ENCODE data around the gene IQSEC1. TPM values are rescaled to one million over a fixed set of nuclear protein-coding genes. Genes with fewer than 3 reads are reported as not detected.
"Not testable (repeated sequence)": the region's sequence is repeated elsewhere in the genome, so short reads cannot be mapped to it uniquely, and the experiment has no call there.

Gene IQSEC1
- total RNA-seq, 1 donor from 2014 or later = 55.2 TPM

DNA sequence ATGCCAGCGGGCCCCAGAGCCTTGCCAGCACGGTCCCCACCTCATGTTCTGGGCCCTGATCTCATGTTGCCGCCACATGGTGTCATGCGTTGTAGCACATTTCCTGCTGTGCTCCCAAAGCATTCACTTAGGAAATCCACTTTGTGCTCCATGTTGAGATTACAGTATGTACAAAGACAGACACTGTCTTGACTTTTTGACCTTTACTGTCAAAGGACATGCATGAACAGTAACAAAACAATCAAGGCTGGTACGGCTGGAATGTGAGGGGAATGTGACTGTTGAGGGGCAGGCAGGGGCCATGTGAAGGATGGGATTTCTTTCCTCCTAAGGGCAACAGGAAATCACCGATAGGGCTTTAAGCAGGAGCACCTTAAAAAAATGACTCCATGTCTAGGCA, 178.6 kb downstream of the IQSEC1 start:
- DNase-seq (ENCODE audit: low spot score) = no peak

DNA sequence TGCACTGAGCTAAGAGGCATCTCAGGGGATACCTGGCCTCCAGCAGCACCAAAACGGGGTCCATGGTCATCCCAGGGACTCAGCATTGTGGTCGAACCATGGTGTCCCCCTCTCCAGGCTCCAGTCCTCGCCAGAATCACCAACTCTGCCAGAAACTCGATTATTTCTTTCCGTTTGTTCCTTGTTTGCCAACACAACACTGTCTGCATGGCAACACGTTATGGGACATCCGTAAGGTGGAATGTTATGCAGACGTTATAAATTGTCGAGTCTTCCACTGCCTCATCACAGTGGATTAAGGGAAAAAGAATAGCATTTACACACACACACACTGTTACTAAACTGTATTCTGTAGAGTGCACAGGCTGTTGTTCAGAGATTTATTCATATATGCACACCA, 179.4 kb downstream of the IQSEC1 start:
- DNase-seq (ENCODE audit: low spot score) = no peak

DNA sequence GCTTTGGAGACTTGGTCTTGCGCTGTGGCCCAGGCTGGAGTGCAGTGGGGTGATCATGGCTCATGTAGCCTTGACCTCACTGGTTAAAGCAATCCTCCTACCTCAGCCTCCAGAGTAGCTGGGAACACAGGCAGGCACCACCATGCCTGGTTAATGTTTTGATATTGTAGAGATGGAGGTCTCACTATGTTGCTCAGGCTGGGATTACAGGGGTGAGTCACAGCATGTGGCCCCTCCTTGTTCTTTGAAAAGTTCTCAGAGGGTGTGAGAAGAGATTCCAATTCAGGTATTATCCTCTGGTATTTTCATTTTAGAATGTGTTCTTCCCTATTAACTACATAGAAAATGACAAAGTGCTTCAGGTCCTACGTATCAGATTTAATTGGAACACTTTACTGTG, 180.0 kb downstream of the IQSEC1 start:
- DNase-seq (ENCODE audit: low spot score) = no peak

DNA sequence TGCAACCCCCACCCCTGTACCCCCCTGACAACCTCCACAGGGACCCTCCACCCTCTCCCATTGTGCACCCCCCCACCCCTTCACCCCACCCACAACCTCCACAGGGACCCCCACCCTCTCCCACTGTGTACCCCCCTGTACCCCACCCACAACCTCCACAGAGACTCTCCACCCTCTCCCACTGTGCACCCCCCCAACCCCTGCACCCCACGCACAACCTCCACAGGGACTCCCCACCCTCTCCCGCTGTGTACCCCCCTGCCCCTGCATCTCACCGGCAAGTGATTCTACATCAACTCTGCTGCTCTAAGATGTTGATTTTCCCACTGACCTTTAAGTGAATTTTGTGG, 180.4 kb downstream of the IQSEC1 start:
- no peak for DNase-seq (ENCODE audit: low spot score)

DNA sequence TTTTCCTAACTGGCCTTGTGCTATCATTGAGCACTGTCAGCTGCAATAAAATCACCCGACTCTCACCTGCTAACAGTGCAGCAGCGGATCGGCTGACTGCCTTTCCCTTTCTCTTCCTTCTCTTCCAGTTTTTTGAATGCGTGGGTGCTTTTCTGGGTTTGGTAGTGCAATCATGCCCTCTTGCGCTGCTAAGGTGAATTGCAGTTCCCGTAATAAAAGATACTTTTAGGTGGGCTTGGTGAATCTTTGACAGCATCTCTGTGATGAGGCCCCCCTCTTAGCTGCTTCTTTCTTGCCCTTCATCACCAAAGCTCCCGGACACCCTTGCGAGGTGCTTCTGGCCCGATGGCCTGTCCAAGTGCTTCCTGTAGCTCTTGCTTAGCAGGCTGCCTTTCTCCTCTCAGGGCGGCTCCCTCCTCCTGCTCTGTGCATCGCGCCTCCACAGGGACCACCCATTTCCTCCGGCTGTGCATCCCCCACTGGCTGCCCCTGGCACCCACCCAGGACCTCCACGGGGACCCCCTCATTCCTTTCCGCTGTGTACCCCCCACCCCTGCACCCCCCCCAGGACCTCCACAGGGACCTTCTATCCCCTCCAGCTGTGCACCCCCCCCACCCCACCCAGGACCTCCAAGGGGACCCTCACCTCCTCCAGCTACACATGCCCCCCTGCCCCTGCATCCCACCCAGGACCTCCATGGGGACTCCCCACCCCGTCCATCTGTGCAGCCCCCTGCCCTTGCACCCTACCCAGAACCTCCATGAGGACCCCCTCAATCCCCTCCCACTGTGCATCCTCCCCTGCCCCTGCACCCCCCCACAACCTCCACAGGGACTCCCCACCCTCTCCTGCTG, 181.0 kb downstream of the IQSEC1 start:
- peak; percentile 66 for DNase-seq (ENCODE audit: low spot score)

DNA sequence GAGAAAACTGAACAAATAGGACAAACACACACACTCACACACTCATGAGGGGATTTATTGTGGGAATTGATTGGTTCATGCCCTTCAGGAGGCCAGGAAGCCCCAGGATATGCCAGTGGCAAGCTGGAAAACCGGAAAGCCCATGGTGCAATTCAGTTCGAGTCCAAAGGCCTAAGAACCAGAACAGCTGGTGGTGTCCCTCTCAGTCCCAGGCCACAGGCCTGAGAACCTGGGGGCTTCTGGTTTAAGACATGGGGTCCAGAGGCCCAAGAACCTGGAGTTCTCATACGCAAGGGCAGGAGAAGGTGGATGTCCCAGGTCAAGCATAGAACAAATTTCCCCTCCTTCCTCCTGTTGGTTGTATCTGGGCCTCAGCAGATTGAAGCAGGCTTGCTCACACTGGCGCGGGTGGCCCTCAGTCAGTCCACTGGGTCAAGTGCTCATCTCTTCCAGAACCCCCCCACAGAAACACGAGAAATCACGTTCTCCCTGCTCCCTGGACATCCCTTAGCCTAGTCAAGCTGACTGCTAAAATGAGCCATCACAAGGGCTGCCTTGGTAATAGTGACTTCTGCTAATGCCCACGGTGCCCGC, 181.7 kb downstream of the IQSEC1 start:
- DNase-seq (ENCODE audit: low spot score) = no peak

DNA sequence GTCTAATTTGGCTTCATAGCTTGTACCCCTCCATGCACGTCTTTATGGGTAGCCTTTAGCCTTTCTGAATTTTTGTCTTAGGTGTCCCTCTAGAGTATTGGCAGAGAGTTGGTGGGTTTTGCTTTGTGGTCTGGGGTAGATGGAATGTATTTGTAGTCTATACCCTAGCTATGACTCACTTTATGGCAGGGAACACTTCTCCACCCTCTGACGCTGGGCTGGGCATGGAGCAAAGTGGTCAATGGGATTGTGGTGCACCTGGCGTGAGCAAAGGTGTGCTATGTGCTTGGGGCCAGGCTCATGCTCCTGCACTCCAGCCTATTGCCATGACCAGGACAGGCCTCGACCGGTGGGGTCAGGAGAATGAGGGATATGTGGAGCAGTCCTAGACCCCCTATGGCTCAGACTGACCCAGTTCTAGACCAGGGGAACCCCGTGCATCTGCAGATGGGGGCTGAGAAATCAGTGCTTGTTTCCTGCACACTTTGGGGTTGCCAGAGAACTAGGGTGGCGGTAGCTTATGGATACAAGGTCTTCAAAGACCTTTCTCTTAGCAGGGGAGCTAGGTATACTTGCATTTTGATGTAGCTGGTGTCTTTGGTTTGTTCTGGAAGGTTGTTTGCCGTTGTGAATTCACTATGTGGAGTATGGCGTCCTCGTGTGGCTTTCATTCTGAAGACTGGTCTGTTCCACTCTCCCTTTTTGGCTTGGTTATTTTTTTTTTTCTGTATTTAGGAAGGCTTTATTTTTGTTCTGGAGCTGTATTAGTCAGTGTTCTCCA, 182.4 kb downstream of the IQSEC1 start:
- no peak for DNase-seq (ENCODE audit: low spot score)

DNA sequence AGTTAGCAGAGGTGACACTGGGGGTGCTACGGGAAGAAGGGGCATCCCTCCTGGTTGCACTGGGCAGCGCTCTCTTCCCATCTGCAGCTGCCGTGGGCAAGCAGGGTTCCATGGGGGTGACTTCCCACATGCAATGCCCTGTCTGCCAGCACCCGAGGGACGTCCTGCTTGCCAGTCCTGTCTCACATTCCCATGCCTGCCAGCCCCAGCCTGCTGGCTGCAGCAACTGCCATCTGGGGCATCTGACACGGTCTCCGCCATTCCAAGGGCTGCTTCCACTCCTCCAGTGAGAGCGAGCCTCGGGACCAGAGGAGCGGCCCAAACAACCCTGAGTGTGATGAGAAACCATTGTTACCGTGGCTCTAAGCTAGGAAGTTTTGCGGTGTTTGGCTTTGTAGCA, 186.5 kb downstream of the IQSEC1 start:
- DNase-seq (ENCODE audit: low spot score) = no peak

DNA sequence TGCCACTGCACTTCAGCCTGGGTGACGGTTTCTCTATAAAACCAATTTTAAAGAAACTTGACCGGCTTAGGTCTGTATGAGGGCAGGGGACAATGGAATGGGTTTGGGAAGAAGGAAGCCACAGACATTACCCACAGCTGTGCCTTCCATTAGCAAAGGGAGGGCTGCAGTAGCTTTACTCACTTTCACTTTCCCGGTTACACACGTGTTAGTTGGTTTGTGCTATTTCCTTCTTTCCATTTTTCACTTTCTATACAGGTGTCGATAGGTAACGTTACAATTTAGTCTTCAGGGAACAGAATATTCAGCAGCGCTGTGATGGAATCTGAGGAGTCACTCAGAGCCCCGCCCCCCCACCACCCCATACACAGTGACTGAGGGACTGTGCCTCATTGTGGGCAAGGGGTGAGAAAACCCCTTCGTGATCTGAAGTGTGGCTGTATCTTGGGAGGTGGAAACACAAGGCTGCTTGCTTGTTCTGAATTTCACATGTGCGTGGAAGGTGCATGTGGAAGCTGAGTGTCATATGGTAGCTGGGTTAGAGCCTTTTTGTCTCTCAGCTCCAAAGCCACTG, 187.0 kb downstream of the IQSEC1 start:
- DNase-seq (ENCODE audit: low spot score) = no peak

DNA sequence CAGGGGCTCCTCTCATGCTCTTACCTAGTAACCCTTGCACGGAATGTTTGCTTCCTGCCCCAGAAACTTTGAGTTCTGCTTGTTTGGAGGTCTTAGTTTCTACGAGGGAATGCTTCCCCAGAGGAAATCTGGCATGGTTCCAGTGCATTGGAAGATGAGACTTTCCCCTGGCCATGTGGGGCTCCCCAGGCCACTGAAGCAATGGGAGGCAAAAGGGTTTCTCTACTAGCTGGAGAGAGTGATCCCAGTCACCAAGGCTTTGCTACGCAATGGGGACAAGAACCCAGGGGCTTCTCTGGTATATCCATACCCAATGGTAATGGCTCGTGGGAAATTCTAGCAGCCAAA, 187.7 kb downstream of the IQSEC1 start:
- no peak for DNase-seq (ENCODE audit: low spot score)

DNA sequence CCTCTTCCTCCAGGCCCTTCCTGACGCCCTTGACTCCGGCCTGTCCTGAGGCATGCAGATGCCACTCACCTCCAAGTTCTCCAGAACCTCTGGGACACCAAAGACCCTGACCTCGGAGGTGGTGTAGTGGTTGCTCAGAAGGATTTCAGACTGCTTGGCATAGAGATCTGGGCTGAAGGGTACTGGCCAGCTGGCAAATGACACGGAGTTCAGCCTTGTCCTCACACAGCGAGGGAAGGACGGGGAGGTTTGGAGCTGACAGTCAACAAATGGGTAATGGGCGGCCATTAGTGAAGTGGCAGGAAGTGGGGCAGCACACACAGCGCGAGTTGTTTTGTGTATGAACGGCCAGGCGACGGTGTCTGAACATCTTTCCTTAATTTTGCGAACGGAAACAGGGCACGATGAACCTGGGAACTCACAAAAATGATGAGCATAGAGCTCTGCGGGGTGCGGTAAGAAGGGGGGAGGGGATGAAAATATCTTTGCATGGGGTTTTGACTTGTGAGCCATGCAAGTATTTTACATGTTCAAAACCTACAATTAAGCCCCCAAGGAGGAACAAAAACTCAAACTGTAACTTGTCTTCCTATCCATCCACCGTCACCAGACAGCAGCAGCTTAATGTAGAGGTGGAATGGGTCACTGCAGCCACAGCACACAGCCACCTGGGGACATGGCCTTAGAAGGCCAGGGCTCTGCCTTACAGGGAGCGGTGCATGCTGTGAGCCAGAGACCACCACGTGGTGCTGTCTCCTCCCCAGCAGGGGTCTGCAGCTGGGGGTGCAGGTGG, 188.2 kb downstream of the IQSEC1 start:
- DNase-seq (ENCODE audit: low spot score) = no peak

DNA sequence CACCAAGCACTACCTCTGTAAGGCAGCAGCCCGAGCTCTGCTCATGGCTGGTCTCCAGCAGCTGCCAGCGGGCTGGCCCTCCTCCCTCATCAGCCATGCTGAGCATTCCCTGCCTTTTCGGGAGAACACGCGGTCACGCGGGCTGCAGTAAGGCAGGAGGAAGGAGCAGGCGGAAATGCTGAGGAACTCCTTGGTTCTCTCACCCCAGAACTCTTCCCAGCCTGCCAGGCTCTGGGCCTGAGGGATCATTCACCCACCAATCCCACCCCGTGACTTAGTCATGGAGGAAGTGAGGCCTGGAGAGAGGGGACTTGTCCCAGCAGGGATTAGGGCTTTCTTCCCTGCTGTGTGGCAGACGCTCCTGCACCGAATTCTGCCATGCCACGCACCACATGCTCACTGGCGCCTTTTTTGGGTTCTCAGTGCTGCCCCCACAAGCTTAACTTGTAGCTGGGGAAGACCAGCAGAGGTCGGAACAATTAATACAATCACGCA, 189.0 kb downstream of the IQSEC1 start:
- DNase-seq (ENCODE audit: low spot score) = peak; percentile 61

DNA sequence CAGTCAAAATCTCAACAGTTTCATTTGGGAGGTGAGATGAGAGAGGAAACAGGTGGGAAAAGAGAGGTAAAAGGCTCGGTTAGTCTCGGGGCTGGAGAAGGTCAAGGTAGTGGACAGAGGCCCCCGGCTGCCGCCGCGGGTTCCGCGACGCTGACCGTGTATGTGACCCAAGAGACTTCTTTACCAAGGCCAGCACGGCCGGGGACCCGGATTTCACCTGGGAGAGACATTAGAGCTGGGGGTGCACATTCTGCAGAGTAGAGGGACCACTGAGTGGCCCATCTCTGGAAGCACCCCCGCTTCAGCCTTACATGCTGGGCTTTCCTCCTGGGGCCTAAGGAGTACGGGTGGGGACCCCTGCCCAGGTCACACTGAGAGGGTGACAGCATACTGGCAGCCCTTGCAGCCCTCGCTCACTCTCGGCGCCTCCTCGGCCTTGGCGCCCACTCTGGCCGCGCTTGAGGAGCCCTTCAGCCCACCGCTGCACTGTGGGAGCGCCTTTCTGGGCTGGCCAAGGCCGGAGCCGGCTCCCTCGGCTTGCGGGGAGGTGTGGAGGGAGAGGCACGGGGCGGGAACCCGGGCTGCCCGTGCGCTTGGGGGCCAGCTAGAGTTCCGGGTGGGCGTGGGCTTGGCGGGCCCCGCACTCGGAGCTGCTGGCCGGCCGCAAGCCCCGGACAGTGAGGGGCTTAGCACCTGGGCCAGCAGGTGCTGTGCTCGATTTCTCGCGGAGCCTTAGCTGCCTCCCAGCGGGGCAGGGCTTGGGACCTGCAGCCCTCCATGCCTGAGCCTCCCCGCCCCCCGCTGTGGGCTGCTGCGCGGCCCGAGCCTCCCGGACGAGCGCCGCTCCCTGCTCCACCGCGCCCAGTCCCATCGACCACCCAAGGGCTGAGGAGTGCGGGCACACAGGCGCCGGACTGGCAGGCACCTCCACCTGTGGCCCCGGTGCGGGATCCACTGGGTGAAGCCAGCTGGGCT, 190.6 kb downstream of the IQSEC1 start:
- no peak for DNase-seq (ENCODE audit: low spot score)

DNA sequence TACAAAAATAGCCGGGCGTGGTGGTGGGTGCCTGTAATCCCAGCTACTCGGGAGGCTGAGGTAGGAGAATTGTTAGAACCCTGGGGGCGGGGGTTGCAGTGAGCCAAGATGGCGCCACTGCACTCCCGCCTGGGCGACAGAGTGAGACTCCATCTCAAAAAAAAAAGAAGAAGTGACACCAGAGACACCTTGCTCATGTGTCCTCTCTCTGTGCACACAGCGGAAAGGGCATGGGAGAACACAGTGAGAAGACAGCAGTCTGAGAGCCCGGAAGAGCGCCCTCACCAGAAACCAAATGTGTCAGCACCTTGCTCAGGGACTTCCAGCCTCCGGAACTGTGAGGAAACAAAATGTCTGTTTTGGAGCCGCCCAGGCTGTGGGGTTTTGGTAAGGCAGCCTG, 191.4 kb downstream of the IQSEC1 start:
- DNase-seq (ENCODE audit: low spot score) = not testable (repeated sequence)

DNA sequence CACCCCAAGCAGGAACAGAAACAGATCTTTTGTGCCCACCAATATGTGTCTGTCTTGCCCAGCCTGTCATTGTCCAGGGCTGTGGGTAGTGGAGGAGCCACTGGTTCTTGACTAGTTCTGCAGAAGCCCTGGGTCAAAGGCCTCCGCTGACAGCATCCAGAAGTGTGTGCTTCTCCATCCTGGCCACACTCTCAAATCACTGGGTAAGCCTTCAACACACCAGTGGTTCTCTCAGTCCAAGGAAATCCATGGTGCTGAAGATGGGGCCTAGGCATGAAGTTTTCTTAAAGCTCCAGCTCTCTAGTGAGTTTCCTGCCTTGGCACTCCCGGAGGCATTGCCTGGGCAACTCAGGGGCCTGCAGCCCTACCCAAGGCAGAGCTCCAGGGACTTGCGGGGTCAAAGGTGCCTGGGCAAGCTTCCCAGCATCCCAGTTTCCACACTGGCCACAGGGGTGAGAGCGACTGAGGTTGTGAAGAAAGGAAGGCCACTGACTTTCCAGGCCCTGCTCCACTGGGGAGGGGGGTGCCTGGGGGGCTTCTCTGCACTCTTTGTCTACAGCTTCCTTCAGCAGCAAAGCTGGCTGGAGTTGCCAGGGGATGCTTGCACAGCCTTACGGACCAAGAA, 193.9 kb downstream of the IQSEC1 start:
- DNase-seq (ENCODE audit: low spot score) = no peak

DNA sequence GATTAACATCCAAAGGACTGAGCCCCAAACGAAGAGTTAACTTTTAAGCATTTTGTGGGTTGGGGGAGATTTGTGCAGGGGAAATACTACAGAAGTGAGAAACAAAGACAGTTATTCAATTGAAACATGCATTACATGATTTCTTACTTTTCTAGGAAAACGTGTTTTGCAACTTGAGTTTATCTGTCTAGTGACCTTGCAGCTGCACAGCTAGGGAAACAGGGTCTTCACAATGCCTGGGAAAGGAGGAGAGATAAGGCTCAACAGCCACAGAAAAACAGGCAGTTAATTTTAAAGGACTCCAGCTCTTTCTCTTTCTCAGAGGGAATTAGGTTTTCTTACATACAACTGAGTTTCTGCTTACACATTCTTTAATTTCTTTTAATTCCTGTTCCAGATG, 194.5 kb downstream of the IQSEC1 start:
- DNase-seq (ENCODE audit: low spot score) = not testable (repeated sequence)

DNA sequence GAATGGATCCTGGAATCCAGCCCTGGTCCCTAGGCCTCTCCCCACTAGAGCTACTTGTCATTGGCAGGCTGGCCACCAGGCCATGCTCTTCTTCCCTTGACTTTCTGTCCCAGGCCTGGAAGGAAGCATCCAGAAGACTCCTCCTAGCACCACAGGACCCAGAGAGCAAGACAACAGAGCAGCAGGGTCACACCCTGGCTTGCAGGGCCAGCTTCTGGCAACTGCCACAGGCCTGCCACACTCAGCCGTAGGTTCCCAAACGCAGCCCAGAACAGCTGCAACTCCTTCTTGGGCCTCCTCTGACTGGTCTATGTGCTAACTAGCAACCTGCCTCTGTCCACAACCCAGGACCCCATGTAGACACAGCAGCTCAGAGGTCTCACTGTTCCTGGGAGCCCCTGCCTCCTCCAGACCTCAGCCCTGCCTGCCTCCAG, 195.1 kb downstream of the IQSEC1 start:
- DNase-seq (ENCODE audit: low spot score) = no peak

DNA sequence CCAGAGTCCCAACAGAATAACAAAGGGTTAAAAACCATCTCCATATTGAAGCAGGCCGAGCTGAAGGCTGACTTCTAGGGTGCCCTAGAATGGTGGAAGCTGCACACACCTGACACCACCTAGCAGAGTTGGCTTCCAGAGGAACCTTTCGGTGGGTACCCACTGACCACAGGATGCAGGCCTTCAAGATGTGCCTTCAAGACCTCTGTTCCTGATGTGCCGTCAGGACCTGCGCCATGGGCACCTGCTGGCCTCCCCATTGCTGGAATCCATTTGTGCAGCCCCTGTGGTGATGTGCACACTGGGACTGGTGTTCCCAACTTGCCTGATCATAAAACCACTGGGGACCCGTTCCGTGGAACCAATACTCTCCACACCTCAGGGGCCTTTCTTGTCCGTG, 196.2 kb downstream of the IQSEC1 start:
- DNase-seq (ENCODE audit: low spot score) = no peak

DNA sequence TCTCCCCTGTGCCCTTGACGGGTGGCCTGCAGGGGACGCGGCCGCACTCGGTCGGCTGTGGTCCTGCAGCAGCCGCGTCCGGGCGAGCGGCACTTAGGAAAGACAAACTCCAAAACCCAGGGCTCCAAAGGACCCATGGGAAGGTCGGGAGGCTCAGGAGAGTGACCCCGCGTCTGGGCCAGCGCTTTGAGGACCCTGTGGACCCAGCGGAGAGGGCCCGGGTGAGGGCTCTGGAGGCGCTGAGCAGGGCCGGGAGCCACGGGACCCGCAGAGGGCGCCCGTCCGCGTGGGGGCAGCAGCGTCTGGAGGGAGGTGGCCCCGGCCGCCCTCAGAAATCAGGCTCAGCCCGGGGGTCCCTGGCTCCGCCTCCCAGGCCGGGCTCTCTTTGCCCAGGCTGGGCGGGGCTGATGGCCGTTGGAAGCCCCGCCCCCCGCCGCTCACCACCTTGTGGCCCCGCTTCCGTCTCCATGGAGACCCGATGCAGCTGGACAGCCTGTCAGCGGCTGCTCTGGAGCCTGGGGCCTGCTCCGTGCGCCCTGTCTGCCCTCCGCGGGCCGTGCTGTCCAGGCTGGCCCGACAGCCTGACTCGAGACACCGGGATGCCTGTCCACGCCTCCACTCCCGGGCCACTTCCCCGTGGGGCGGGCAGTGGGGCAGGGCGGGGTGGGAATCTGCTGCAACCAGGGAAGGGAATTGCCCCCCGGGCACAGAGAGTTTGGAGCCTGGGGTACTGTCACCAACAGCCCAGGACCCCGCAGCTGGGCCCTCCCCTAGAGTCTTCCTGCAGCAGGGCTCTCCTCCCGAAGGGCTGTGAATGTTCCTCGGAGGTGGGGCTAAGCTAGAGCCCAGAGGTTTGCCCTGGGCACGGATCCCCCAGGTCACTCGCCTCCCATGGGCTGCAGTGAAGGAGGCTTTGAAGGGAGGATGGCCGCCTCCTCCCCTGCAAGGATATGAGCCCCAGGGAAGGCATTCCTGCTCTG, 197.1 kb downstream of the IQSEC1 start:
- DNase-seq (ENCODE audit: low spot score) = no peak
